ENCODE measurements around the gene DUS3L. TPM values are rescaled to one million over a fixed set of nuclear protein-coding genes. Genes with fewer than 3 reads are reported as not detected.
"Not testable (repeated sequence)": the region's sequence is repeated elsewhere in the genome, so short reads cannot be mapped to it uniquely, and the experiment has no call there.

The DUS3L gene
- total RNA-seq, 4 donors from 2014 or later = 36.0 to 107 (median 67.4) TPM

DNA sequence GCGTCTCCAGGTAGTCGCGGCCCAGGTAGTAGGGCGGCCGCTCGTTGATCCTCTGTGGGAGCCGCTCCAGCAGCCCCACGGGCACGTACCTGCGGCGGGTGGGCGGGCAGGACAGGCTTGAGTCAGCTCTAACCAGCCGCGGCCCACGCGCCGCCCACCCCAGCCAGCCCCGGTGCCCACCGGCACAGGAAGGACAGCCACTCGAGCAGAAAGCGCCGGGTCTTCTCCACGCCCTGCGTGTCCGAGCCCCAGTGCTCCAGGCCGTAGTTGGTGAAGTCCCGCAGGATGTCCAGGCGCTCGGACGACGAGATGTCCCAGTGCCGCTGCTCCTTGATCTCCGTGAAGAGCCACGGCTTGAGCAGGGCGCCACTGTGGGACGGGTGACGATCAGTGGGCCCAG is 5.5 kb downstream of the DUS3L start:
- no peak for TF ChIP-seq POLR2A (IDR thresholded peaks at IDR 0.05)
- no peak for TF ChIP-seq CTCF (IDR thresholded peaks at IDR 0.05)
- no peak for DNase-seq (ENCODE audit: low spot score in 2 of 2)
- WGBS, 2 donors = 92 to 98% methylated on average over 9 to 26 of the region's 37 CpGs
- no peak overlapping the region for H3K4me3 ChIP-seq (ENCODE audit: low read depth, poor library complexity, severe bottlenecking)
- intact Hi-C loops (cut with DNase I; ENCODE audit: low total_unique reads) = no loop called here

- no peak within 1 kb of the TSS for H3K4me3 ChIP-seq (ENCODE audit: low read depth, poor library complexity, severe bottlenecking)
- DNase-seq (ENCODE audit: low spot score in 2 of 2) = no peak
- whole genome bisulfite sequencing, 2 donors = 89 to 92% methylated on average over 14 to 15 of the region's 15 CpGs
- intact Hi-C loops (cut with DNase I; ENCODE audit: low total_unique reads) = no loop called here
- TF ChIP-seq POLR2A (IDR thresholded peaks at IDR 0.05) = no peak
- TF ChIP-seq CTCF (IDR thresholded peaks at IDR 0.05) = no peak
These were observed 6.3 kb downstream of the DUS3L start, which contains the start of gene PRR22 for GRCh38 chr19:5784581-5785147. Gene PRR22, minus strand, starts transcription at chr19:5784746. Its CDS starts 86 bp downstream, at chr19:5784660.

GRCh38 chr19:5782945-5783919 is 7.7 kb downstream of the DUS3L start:
- 67 to 74% methylated on average over 38 to 40 of the region's 48 CpGs for WGBS, 2 donors
- no peak for TF ChIP-seq POLR2A (IDR thresholded peaks at IDR 0.05)
- TF ChIP-seq CTCF (IDR thresholded peaks at IDR 0.05) = no peak
- no peak overlapping the region for H3K4me3 ChIP-seq (ENCODE audit: low read depth, poor library complexity, severe bottlenecking)
- intact Hi-C loops (cut with DNase I; ENCODE audit: low total_unique reads) = no loop called here
- no peak for DNase-seq (ENCODE audit: low spot score in 2 of 2)

GRCh38 chr19:5782322-5782721 is 8.6 kb downstream of the DUS3L start:
- intact Hi-C loops (cut with DNase I; ENCODE audit: low total_unique reads) = no loop called here
- 84 to 85% methylated on average over 9 of the region's 9 CpGs for WGBS, 2 donors
- no peak for TF ChIP-seq CTCF (IDR thresholded peaks at IDR 0.05)
- no peak for TF ChIP-seq POLR2A (IDR thresholded peaks at IDR 0.05)
- H3K4me3 ChIP-seq (ENCODE audit: low read depth, poor library complexity, severe bottlenecking) = no peak overlapping the region
- DNase-seq (ENCODE audit: low spot score in 2 of 2) = no peak

DNA sequence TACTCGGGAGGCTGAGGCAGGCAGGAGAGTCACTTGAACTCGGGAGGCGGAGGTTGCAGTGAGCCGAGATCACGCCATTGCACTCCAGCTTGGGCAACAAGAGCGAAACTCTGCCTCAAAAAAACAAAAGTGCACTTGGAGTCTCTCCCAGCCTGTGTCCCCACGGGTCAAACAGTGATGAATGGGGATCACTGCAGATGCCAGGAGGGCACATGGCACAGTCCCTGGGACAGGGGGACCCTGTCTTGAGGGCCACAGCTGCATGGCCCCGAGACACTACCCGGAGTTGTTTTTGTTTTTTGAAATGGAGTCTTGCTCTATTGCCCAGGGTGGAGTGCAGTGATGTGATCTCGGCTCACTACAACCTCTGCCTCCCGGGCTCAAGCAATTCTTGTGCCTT is 10.0 kb downstream of the DUS3L start:
- 74 to 79% methylated on average over 11 of the region's 11 CpGs for WGBS, 2 donors
- DNase-seq (ENCODE audit: low spot score in 2 of 2); intact Hi-C loops (cut with DNase I; ENCODE audit: low total_unique reads); H3K4me3 ChIP-seq (ENCODE audit: low read depth, poor library complexity, severe bottlenecking): not testable (repeated sequence)

GRCh38 chr19:5778402-5778801 is 12.6 kb downstream of the DUS3L start:
- TF ChIP-seq POLR2A (IDR thresholded peaks at IDR 0.05) = no peak
- no peak for TF ChIP-seq CTCF (IDR thresholded peaks at IDR 0.05)
- DNase-seq (ENCODE audit: low spot score in 2 of 2) = no peak
- H3K4me3 ChIP-seq (ENCODE audit: low read depth, poor library complexity, severe bottlenecking) = no peak overlapping the region
- intact Hi-C loops (cut with DNase I; ENCODE audit: low total_unique reads) = no loop called here
- 81 to 86% methylated on average over 17 of the region's 17 CpGs for WGBS, 2 donors
